OCI-LY7 (cell line): ENCODE measurements around the gene SAP25. TPM values are rescaled to one million over a fixed set of nuclear protein-coding genes. Genes with fewer than 3 reads are reported as not detected.

Experiments used
- BruUV-seq: library from RNA; stranded (reverse); fragments of 400-500 nt; replicated peaks from 2 replicates; lab custom pipeline; 2021; lab: Mats Ljungman, UMichigan
- CTCF ChIA-PET: fragments of 300-600 bp; sonication (Branson Sonifier 250); formaldehyde crosslinking; loops from one replicate; lab custom pipeline; 2022; ENCODE audit warnings: antibody characterized with exemption; ENCODE audit not compliant: unreplicated experiment; lab: Charles Lee
- POLR2A ChIA-PET: fragments of 300-600 bp; sonication (Branson Sonifier 250); formaldehyde crosslinking; loops from one replicate; lab custom pipeline; 2022; ENCODE audit warnings: antibody characterized with exemption; lab: Charles Lee
- DNase-seq: peaks from one replicate; pipeline ENCODE4 v3.0.0-alpha.2; 2015; ENCODE audit warnings: low spot score
- H2AFZ ChIP-seq: fragments of 200-600 bp; sonication (generic), shearing (Covaris generic); 2 replicates; pipeline ENCODE4 v1.6.1; 2014; ENCODE audit warnings: mild to moderate bottlenecking, antibody characterized with exemption, low read length, moderate library complexity
- H3K27ac ChIP-seq: fragments of 200-600 bp; sonication (generic); 2 replicates; pipeline ENCODE4 v1.5.1; 2014; ENCODE audit warnings: mixed run types, low read depth, mild to moderate bottlenecking, moderate library complexity, low read length, inconsistent platforms; ENCODE audit not compliant: poor library complexity, severe bottlenecking
- H3K36me3 ChIP-seq: fragments of 200-600 bp; sonication (generic); 2 replicates; pipeline ENCODE4 v1.6.1; 2014; ENCODE audit warnings: mild to moderate bottlenecking, antibody characterized with exemption, low read length, moderate library complexity, mixed read lengths; ENCODE audit not compliant: insufficient read depth
- H3K4me1 ChIP-seq: fragments of 200-600 bp; sonication (generic); 2 replicates; pipeline ENCODE4 v1.5.1; 2014; ENCODE audit warnings: mild to moderate bottlenecking, low read length; ENCODE audit not compliant: insufficient read depth, poor library complexity, severe bottlenecking
- H3K4me2 ChIP-seq: fragments of 200-600 bp; sonication (generic); 2 replicates; pipeline ENCODE4 v1.6.1; 2014; ENCODE audit warnings: mild to moderate bottlenecking, low read length
- H3K4me3 ChIP-seq: fragments of 200-600 bp; sonication (generic); 2 replicates; pipeline ENCODE4 v1.5.1; 2014; ENCODE audit warnings: mild to moderate bottlenecking, low read depth, low read length; ENCODE audit not compliant: poor library complexity, severe bottlenecking
- H3K79me2 ChIP-seq: fragments of 200-600 bp; sonication (generic); 2 replicates; pipeline ENCODE4 v1.6.1; 2016; ENCODE audit warnings: low read depth, mild to moderate bottlenecking, low read length, moderate library complexity, mixed read lengths; ENCODE audit not compliant: insufficient read depth
- H3K9me2 ChIP-seq: fragments of 200-600 bp; sonication (generic); 2 replicates; pipeline ENCODE4 v1.6.1; 2016; ENCODE audit warnings: mild to moderate bottlenecking, low read length, mixed read lengths; ENCODE audit not compliant: insufficient read depth
- H3K9me3 ChIP-seq: fragments of 200-600 bp; sonication (generic); 2 replicates; pipeline ENCODE4 v1.6.1; 2014; ENCODE audit warnings: mild to moderate bottlenecking, mixed run types, low read length, mixed read lengths
- H4K20me1 ChIP-seq: fragments of 200-600 bp; sonication (generic); 2 replicates; pipeline ENCODE4 v1.6.1; 2014; ENCODE audit warnings: mild to moderate bottlenecking, antibody characterized with exemption, low read length, moderate library complexity, mixed read lengths; ENCODE audit not compliant: insufficient read depth
- CTCF ChIP-seq: fragments of 200-600 bp; sonication (generic); conservative IDR thresholded peaks from 2 replicates; pipeline ENCODE4 v1.5.1; 2014; ENCODE audit warnings: mild to moderate bottlenecking, antibody characterized with exemption, low read length, moderate library complexity, mixed read lengths
- EZH2phosphoT487 ChIP-seq: fragments of 200-600 bp; sonication (generic); IDR thresholded peaks from 2 replicates; pipeline ENCODE4 v1.6.1; 2018; ENCODE audit warnings: low read depth, borderline replicate concordance, mild to moderate bottlenecking, mixed run types, antibody characterized with exemption, low read length, moderate library complexity, mixed read lengths
- intact Hi-C: fragments of 100-400 bp; cut with micrococcal nuclease; formaldehyde crosslinking; loops from one replicate; pipeline ENCODE4 v1.10.0; 2022; ENCODE audit not compliant: unreplicated experiment
- total RNA-seq, 2 experiments: library from RNA; depleted of rRNA in 1 of 2; stranded (reverse); fragments of >200 nt in 1 of 2; shearing (Covaris generic) in 1 of 2; gene quantifications; 2 replicates each; pipeline ENCODE4 v1.2.3, GENCODE V29; 2014 to 2022

Gene SAP25
- total RNA-seq, 2 experiments from 2014 or later: 1.5 to 12.7 TPM

- Histone ChIP-seq H3K4me2 (no peak overlapping the region), H4K20me1 (no peaks in the 10 kb centered on the region)
- TF ChIP-seq CTCF (no peak), EZH2phosphoT487 (no peak)
Measured at GRCh38 chr7:100582041-100582579, 8.4 kb upstream of the SAP25 start.

GRCh38 chr7:100580466-100581283, 7.0 kb upstream of the SAP25 start:
- no peaks in the 10 kb centered on the region for H3K9me2 ChIP-seq
- intact Hi-C loops: no loop called here
- H3K4me2 ChIP-seq: no peak overlapping the region
- no TSS peak for BruUV-seq
- CTCF ChIA-PET: no interaction called here
- H4K20me1 ChIP-seq: no peaks in the 10 kb centered on the region
- POLR2A ChIA-PET: no interaction called here
- peaks cover 25% of the 10 kb centered on the region for H3K4me1 ChIP-seq
- no peak overlapping the region for H2AFZ ChIP-seq
- TF ChIP-seq CTCF (no peak), EZH2phosphoT487 (no peak)
- no peak overlapping the region for H3K4me3 ChIP-seq
- peaks cover 69% of the 10 kb centered on the region for H3K36me3 ChIP-seq
- peaks cover 18% of the 10 kb centered on the region; the same call in 1 of the 2 replicates for H3K79me2 ChIP-seq
- H3K27ac ChIP-seq: no peak overlapping the region
- H3K9me3 ChIP-seq: no peaks in the 10 kb centered on the region
- no peak for DNase-seq

More at GRCh38 chr7:100582041-100582579, 8.4 kb upstream of the SAP25 start:
- Histone ChIP-seq H3K4me3 (no peak overlapping the region), H3K4me1 (peaks cover 28% of the 10 kb centered on the region), H3K27ac (no peak overlapping the region), H3K9me2 (no peaks in the 10 kb centered on the region), H3K9me3 (no peaks in the 10 kb centered on the region), H3K79me2 (peaks cover 18% of the 10 kb centered on the region; the same call in 1 of the 2 replicates), H3K36me3 (peaks cover 57% of the 10 kb centered on the region), H2AFZ (no peak overlapping the region)
- DNase-seq: no peak
- BruUV-seq: no TSS peak
- CTCF ChIA-PET: no interaction called here
- intact Hi-C loops: no loop called here
- POLR2A ChIA-PET: interaction anchor here (0.7 kb wide), 1 partner anchor 13 kb away, joined by 3 read pairs; no protein-coding TSS in a partner anchor
